GM12872 (cell line): ENCODE data around the gene ALPP.

Experiments
- TF ChIP-seq, protein P1 (sequence below): IDR thresholded peaks from 3 replicates; pipeline ENCODE4 v1.5.1; 2011; ENCODE audit warnings: low read depth, mild to moderate bottlenecking, low read length, moderate library complexity; ENCODE audit not compliant: insufficient read depth

ALPP gene

DNA sequence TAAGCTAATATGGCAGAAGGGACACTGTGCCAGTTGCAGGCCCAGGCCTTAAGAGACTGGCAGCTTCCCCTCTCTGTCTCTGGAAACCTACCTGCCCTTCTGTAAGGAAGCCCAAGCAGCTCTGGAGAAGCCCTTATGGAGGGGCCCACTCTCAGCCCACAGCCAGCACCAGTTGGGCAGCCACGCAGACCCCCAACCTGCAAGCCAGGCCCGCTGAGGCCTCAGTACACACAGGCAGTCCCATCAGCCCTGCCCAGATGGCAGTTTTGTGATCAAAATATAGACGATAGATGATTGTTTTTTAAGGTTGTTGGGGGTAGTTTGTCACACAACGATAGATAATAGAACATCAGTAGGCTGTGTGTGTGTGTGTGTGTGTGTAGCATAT lies 36.8 kb upstream of the ALPP start:
- TF ChIP-seq, protein P1, sequence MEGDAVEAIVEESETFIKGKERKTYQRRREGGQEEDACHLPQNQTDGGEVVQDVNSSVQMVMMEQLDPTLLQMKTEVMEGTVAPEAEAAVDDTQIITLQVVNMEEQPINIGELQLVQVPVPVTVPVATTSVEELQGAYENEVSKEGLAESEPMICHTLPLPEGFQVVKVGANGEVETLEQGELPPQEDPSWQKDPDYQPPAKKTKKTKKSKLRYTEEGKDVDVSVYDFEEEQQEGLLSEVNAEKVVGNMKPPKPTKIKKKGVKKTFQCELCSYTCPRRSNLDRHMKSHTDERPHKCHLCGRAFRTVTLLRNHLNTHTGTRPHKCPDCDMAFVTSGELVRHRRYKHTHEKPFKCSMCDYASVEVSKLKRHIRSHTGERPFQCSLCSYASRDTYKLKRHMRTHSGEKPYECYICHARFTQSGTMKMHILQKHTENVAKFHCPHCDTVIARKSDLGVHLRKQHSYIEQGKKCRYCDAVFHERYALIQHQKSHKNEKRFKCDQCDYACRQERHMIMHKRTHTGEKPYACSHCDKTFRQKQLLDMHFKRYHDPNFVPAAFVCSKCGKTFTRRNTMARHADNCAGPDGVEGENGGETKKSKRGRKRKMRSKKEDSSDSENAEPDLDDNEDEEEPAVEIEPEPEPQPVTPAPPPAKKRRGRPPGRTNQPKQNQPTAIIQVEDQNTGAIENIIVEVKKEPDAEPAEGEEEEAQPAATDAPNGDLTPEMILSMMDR: no peak

DNA sequence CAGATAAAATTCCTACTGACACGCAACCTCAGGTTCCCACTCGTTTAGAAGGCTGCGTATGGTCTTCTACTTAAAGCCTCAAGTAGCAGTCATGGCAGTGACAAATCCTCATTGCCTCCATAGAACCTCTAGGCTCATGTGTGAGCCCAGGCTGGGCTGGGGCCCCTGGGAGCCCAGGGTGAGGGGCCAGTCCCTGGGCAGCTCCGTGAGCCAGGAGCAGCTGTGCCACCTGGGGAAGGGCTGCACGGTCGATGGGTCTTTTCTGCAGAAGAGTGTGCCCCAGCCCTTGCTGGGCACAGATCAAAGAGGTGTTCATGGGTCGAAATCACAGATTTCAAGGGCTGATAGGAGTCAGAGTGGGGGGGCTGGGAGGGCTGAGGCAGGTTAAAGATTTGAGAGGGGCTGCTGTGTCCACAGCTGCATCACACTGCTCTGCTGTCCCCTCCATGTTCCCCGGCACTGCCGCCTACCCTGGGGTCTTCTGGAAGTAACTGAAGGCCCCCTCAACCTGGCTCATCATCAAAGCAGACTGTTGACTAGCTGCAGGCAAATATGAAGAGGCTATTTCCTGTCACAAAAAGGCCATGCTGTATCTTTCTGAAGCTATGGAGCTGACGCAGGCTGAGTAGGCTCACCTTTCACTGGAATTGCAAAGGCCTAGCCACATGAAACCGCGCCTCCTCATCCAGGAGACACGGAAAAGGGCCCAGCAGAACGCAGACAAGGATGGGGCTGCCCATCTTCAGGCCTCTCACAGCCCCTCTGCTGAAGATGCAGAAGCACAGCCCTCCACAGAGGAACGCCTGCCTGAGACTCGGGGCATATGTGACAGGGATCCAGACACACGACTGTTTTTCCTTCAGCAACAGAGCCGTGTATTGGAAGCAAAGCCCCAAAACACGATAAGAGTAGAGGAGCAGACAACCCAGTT lies 35.7 kb upstream of the ALPP start:
- TF ChIP-seq, protein P1: no peak

DNA sequence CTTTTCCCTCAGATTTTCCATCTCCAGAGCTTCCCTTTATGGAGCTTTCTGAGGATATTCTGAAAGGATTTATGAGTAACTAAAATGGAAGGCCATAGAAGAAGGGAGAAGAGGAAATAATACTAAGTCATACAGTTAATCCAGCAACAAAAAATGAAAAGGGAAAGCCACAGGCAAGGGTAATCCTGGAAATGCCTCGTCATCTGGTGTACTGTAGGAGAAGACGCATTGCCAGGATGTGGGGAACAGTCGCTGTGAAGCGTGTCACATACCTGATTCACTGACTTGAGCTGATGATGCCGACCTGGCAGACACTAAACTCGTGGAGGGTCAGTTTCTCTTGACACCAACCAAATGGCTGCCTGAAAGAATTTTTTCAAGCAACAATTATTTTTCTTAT lies 34.7 kb upstream of the ALPP start:
- TF ChIP-seq, protein P1: no peak

DNA sequence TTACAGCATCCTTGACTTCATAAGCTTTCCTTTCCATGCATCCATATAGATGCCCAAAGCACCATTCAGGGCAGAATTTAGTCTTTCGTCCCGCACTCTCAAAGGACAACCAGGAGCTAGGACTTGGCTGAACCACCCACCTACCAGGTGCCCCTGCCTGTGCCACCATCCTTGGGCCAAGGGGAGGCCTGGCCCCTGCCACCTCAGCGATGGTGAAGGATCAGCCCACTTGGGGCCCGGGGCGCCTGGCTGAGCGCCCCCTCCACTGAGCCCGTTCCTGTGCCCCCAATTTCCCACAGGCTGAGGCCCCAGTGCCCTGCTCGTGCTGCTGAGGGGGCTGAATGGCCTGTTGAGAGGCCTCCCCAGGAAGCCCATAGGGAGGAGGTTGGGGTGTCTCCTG lies 33.3 kb upstream of the ALPP start:
- TF ChIP-seq, protein P1: no peak

DNA sequence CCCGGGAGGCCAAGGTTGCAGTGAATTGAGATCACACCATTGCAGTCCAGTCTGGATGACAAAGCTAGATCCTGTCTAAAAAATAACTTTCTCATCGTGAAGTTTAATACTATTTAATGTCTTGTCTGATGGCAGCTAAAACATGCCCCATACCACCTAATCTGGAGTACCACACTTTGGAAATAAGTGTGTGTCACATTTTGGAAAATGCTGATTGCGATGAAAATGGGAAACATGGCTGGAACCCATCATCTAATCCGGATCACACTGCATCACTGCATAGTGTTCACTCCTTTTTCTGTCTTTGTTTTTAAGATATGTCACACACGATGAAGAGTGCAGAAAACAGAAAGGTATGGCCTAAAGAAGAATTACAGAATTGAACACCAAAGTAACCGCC lies 31.2 kb upstream of the ALPP start:
- TF ChIP-seq, protein P1: no peak

DNA sequence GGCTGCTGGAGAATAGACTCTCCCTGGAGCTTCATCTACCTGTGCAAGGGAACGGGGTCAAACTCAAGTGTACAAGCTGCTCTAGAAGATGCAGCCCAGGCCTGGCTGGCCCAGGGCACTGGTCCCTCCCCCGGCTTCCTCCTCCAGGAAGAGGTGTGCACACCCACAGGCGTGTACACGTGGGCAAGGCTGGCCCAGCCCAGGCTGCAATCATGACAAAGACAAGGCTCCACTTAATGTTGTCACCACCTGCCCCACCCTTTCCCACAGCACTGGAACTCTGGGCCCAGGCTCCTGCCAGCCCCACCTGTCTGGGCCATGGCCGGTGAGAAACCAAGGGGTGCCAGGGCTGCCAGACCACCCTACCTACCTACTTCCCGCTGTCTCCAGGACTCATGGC lies 29.6 kb upstream of the ALPP start:
- TF ChIP-seq, protein P1: no peak

DNA sequence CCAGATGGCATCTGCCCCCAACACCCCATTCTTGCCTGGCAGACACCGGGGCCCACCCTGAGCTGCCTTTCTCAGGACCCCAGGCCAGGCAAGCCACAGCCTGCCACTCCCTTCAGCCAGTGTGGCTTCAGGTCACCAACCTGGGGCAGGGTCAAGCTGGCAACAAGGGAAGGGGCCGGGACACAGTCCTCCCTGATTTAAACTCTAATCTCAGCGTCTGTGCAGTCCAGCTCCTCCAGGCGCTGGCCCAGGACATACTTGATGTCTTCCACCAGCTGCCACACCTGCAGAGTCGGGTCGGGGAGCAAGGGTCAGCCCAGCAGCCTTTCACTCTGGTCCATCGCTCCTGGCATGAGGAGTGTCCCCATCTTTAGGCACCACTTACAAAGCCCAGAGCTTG lies 29.0 kb upstream of the ALPP start:
- TF ChIP-seq, protein P1: no peak
